GM21825 (cell line): ENCODE data around the gene NDUFA7.
"Not testable (repeated sequence)": the region's sequence is repeated elsewhere in the genome, so short reads cannot be mapped to it uniquely, and the experiment has no call there.

Source experiments
- ATAC-seq: cut with Tn5 transposase; IDR thresholded peaks from one replicate; pipeline ENCODE4 v1.9.1; 2021; ENCODE audit warnings: mild to moderate bottlenecking, moderate library complexity; ENCODE audit not compliant: unreplicated experiment

The NDUFA7 gene

GRCh38 chr19:8320564-8321066, 560 bp downstream of the NDUFA7 start:
- ATAC-seq = peak; percentile 22

- ATAC-seq = no peak
Observed at GRCh38 chr19:8319807-8320520, 1.2 kb downstream of the NDUFA7 start.

GRCh38 chr19:8318835-8319234, 2.3 kb downstream of the NDUFA7 start:
- not testable (repeated sequence) for ATAC-seq

GRCh38 chr19:8316351-8317125, 4.6 kb downstream of the NDUFA7 start:
- no peak for ATAC-seq

GRCh38 chr19:8314981-8315640, 6.1 kb downstream of the NDUFA7 start:
- ATAC-seq = not testable (repeated sequence)

- no peak for ATAC-seq
Observed at GRCh38 chr19:8311461-8312260, 9.5 kb downstream of the NDUFA7 start.

GRCh38 chr19:8310342-8311055, 10.7 kb downstream of the NDUFA7 start:
- ATAC-seq = no peak

GRCh38 chr19:8308891-8309291, 12.3 kb downstream of the NDUFA7 start:
- no peak for ATAC-seq

GRCh38 chr19:8307965-8308866, 13.0 kb downstream of the NDUFA7 start, which contains the start of gene CD320:
Gene CD320, minus strand, starts transcription at chr19:8308358. Its CDS starts 68 bp downstream, at chr19:8308290.
- ATAC-seq = peak; percentile 65

GRCh38 chr19:8307400-8307964, 13.7 kb downstream of the NDUFA7 start:
- ATAC-seq = no peak

- no peak for ATAC-seq
Observed at GRCh38 chr19:8306235-8307054, 14.7 kb downstream of the NDUFA7 start.

GRCh38 chr19:8305798-8306197, 15.4 kb downstream of the NDUFA7 start:
- ATAC-seq = no peak

GRCh38 chr19:8304841-8305621, 16.1 kb downstream of the NDUFA7 start:
- no peak for ATAC-seq

GRCh38 chr19:8302734-8303133, 18.4 kb downstream of the NDUFA7 start:
- ATAC-seq = no peak

- no peak for ATAC-seq
Observed at GRCh38 chr19:8302357-8302691, 18.9 kb downstream of the NDUFA7 start.

- ATAC-seq = not testable (repeated sequence)
Observed at GRCh38 chr19:8291337-8291736, 29.8 kb downstream of the NDUFA7 start.

GRCh38 chr19:8276508-8276907, 44.7 kb downstream of the NDUFA7 start:
- not testable (repeated sequence) for ATAC-seq
